22Rv1 (cell line): ENCODE results near the gene METAP1D.

Experiments
- H3K27ac ChIP-seq: fragments of 450-650 bp; 2 replicates; pipeline ENCODE4 v1.5.1; 2017
- CTCF ChIP-seq: fragments of 450-650 bp; IDR thresholded peaks from 2 replicates; pipeline ENCODE4 v1.5.1; 2017; ENCODE audit warnings: mild to moderate bottlenecking
- ZFX ChIP-seq: fragments of 450-650 bp; IDR thresholded peaks from 2 replicates; pipeline ENCODE4 v1.6.1; 2017; ENCODE audit warnings: antibody characterized with exemption, borderline replicate concordance

The METAP1D gene

GRCh38 chr2:172082944-172083627, 83.3 kb downstream of the METAP1D start:
- H3K27ac ChIP-seq, result no peak overlapping the region
- TF ChIP-seq ZFX (no peak), CTCF (no peak)

- peak overlapping the region; percentile 93; the same call in 1 of the 2 replicates for H3K27ac ChIP-seq
- TF ChIP-seq CTCF (no peak), ZFX (no peak)
These were observed 84.1 kb downstream of the METAP1D start for GRCh38 chr2:172083628-172084394.

GRCh38 chr2:172084395-172084644, 84.6 kb downstream of the METAP1D start:
- no peak for TF ChIP-seq ZFX
- TF ChIP-seq CTCF, result no peak
- H3K27ac ChIP-seq, result peak overlapping the region; percentile 93

GRCh38 chr2:172084645-172085459, 85.1 kb downstream of the METAP1D start:
- no peak for TF ChIP-seq ZFX
- TF ChIP-seq CTCF, result no peak
- H3K27ac ChIP-seq, result peak overlapping the region; percentile 93

- H3K27ac ChIP-seq, result peak within 1 kb of the TSS; percentile 93
- TF ChIP-seq CTCF, result no peak
- TF ChIP-seq ZFX, result no peak
These were observed 85.9 kb downstream of the METAP1D start, which contains the start of gene DLX1 for GRCh38 chr2:172085460-172086159. Gene DLX1 (plus strand): TSS chr2:172085507. CDS start chr2:172085678, 171 bp downstream.

GRCh38 chr2:172086241-172087206, 86.8 kb downstream of the METAP1D start:
- peak overlapping the region; percentile 93 for H3K27ac ChIP-seq
- TF ChIP-seq ZFX (no peak), CTCF (0 out of 2 replicates have a peak, but pooled peaks have one; percentile 6)
